ENCODE data around the gene DPP6.

The DPP6 gene

GRCh38 chr7:154472343-154472742 is 420.1 kb downstream of the DPP6 start:
- Histone ChIP-seq H3K36me3 (ENCODE audit: control insufficient read depth, insufficient read depth, low read length) (no peaks in the 10 kb centered on the region), H3K4me1 (ENCODE audit: control insufficient read depth, insufficient read depth, low read length) (no peaks in the 10 kb centered on the region), H3K27ac (ENCODE audit: low read depth, low read length) (no peak overlapping the region), H3K9ac (ENCODE audit: low read length) (no peak overlapping the region), H3K9me3 (ENCODE audit: control insufficient read depth, insufficient read depth, low read depth, low read length) (no peaks in the 10 kb centered on the region), H3K27me3 (ENCODE audit: control insufficient read depth, insufficient read depth, low read length) (no peaks in the 10 kb centered on the region), H3K4me3 (ENCODE audit: low read depth, low read length) (no peak overlapping the region)

DNA sequence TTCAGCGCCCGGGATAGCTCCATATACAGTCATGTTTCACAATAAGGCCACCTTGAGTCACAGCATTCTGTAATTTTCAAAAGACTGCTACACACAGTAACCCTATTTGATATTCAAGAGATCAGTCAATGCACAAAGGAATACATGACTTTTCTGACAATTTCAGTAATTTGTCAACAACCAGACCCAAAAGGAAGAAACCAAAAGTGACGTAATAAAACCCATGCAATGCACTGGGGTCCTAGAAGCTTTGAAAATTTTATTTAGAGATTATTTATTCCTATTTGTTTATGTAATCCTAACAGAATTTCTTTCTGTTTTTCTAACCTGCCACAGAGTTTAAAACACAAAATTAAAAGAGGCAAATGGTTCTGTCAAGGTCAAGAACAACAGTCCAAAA is 421.2 kb downstream of the DPP6 start:
- no peaks in the 10 kb centered on the region for H3K27me3 ChIP-seq (ENCODE audit: control insufficient read depth, insufficient read depth, low read length)
- no peaks in the 10 kb centered on the region for H3K9me3 ChIP-seq (ENCODE audit: control insufficient read depth, insufficient read depth, low read depth, low read length)
- no peak overlapping the region for H3K4me3 ChIP-seq (ENCODE audit: low read depth, low read length)
- no peak overlapping the region for H3K9ac ChIP-seq (ENCODE audit: low read length)
- H3K4me1 ChIP-seq (ENCODE audit: control insufficient read depth, insufficient read depth, low read length) = no peaks in the 10 kb centered on the region
- H3K27ac ChIP-seq (ENCODE audit: low read depth, low read length) = no peak overlapping the region
- H3K36me3 ChIP-seq (ENCODE audit: control insufficient read depth, insufficient read depth, low read length) = no peaks in the 10 kb centered on the region

DNA sequence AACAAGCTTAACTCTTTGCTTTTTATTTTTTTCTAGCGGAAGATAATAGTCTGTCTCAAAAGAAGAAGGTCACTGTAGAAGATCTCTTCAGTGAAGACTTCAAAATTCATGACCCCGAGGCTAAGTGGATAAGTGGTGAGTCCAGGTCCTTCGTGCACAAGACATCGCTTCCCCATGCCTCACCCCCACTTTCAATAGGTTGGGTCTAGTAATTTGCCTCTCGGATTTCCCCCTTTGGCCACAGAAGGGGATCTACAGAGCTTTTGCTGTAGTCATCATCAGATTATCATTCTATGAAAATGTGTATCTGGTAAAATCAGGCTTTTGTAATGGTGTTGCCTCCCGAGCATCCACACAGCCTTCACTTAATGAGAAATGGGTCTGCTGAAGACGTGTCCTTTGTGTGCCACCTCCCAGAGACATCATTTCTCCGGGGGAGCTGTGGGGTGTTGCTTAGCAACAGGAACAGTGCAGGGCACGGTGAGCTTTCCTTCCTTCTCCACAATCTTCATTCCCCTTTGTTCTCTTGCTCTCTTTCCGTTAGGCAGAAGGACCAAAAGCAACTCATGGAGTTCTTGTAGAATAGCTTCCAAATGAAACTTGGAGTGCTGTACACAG is 422.8 kb downstream of the DPP6 start:
- Histone ChIP-seq H3K9me3 (ENCODE audit: control insufficient read depth, insufficient read depth, low read depth, low read length) (no peaks in the 10 kb centered on the region), H3K4me1 (ENCODE audit: control insufficient read depth, insufficient read depth, low read length) (no peaks in the 10 kb centered on the region), H3K9ac (ENCODE audit: low read length) (no peak overlapping the region), H3K36me3 (ENCODE audit: control insufficient read depth, insufficient read depth, low read length) (no peaks in the 10 kb centered on the region), H3K27me3 (ENCODE audit: control insufficient read depth, insufficient read depth, low read length) (no peaks in the 10 kb centered on the region), H3K4me3 (ENCODE audit: low read depth, low read length) (no peak overlapping the region), H3K27ac (ENCODE audit: low read depth, low read length) (no peak overlapping the region)

GRCh38 chr7:154475864-154476263 is 423.7 kb downstream of the DPP6 start:
- H3K4me1 ChIP-seq (ENCODE audit: control insufficient read depth, insufficient read depth, low read length) = no peaks in the 10 kb centered on the region
- H3K9me3 ChIP-seq (ENCODE audit: control insufficient read depth, insufficient read depth, low read depth, low read length) = no peaks in the 10 kb centered on the region
- no peaks in the 10 kb centered on the region for H3K27me3 ChIP-seq (ENCODE audit: control insufficient read depth, insufficient read depth, low read length)
- no peak overlapping the region for H3K4me3 ChIP-seq (ENCODE audit: low read depth, low read length)
- H3K36me3 ChIP-seq (ENCODE audit: control insufficient read depth, insufficient read depth, low read length) = no peaks in the 10 kb centered on the region
- no peak overlapping the region for H3K9ac ChIP-seq (ENCODE audit: low read length)
- H3K27ac ChIP-seq (ENCODE audit: low read depth, low read length) = no peak overlapping the region

GRCh38 chr7:154480817-154481216 is 428.6 kb downstream of the DPP6 start:
- no peak overlapping the region for H3K27ac ChIP-seq (ENCODE audit: low read depth, low read length)

GRCh38 chr7:154482863-154483262 is 430.7 kb downstream of the DPP6 start:
- Histone ChIP-seq H3K9ac (ENCODE audit: low read length) (no peak overlapping the region), H3K36me3 (ENCODE audit: control insufficient read depth, insufficient read depth, low read length) (no peaks in the 10 kb centered on the region), H3K4me3 (ENCODE audit: low read depth, low read length) (no peak overlapping the region), H3K27ac (ENCODE audit: low read depth, low read length) (no peak overlapping the region), H3K9me3 (ENCODE audit: control insufficient read depth, insufficient read depth, low read depth, low read length) (no peaks in the 10 kb centered on the region), H3K27me3 (ENCODE audit: control insufficient read depth, insufficient read depth, low read length) (no peaks in the 10 kb centered on the region), H3K4me1 (ENCODE audit: control insufficient read depth, insufficient read depth, low read length) (peaks cover 7% of the 10 kb centered on the region; the same call in 1 of the 2 replicates)

More at GRCh38 chr7:154480817-154481216, 428.6 kb downstream of the DPP6 start:
- Histone ChIP-seq H3K4me3 (ENCODE audit: low read depth, low read length) (no peak overlapping the region), H3K27me3 (ENCODE audit: control insufficient read depth, insufficient read depth, low read length) (no peaks in the 10 kb centered on the region), H3K9me3 (ENCODE audit: control insufficient read depth, insufficient read depth, low read depth, low read length) (no peaks in the 10 kb centered on the region), H3K9ac (ENCODE audit: low read length) (no peak overlapping the region), H3K36me3 (ENCODE audit: control insufficient read depth, insufficient read depth, low read length) (no peaks in the 10 kb centered on the region), H3K4me1 (ENCODE audit: control insufficient read depth, insufficient read depth, low read length) (peaks cover 7% of the 10 kb centered on the region; the same call in 1 of the 2 replicates)

GRCh38 chr7:154484406-154484805 is 432.2 kb downstream of the DPP6 start:
- Histone ChIP-seq H3K4me1 (ENCODE audit: control insufficient read depth, insufficient read depth, low read length) (peaks cover 7% of the 10 kb centered on the region; the same call in 1 of the 2 replicates), H3K4me3 (ENCODE audit: low read depth, low read length) (no peak overlapping the region), H3K27ac (ENCODE audit: low read depth, low read length) (no peak overlapping the region), H3K27me3 (ENCODE audit: control insufficient read depth, insufficient read depth, low read length) (no peaks in the 10 kb centered on the region), H3K9ac (ENCODE audit: low read length) (no peak overlapping the region), H3K9me3 (ENCODE audit: control insufficient read depth, insufficient read depth, low read depth, low read length) (no peaks in the 10 kb centered on the region), H3K36me3 (ENCODE audit: control insufficient read depth, insufficient read depth, low read length) (no peaks in the 10 kb centered on the region)

- no peaks in the 10 kb centered on the region for H3K27me3 ChIP-seq (ENCODE audit: control insufficient read depth, insufficient read depth, low read length)
- no peaks in the 10 kb centered on the region for H3K9me3 ChIP-seq (ENCODE audit: control insufficient read depth, insufficient read depth, low read depth, low read length)
Observed at GRCh38 chr7:154484943-154485342, 432.7 kb downstream of the DPP6 start.

GRCh38 chr7:154489897-154490296 is 437.7 kb downstream of the DPP6 start:
- H3K36me3 ChIP-seq (ENCODE audit: control insufficient read depth, insufficient read depth, low read length) = no peaks in the 10 kb centered on the region
- H3K9ac ChIP-seq (ENCODE audit: low read length) = no peak overlapping the region
- no peaks in the 10 kb centered on the region; the same call in 1 of the 2 replicates for H3K4me1 ChIP-seq (ENCODE audit: control insufficient read depth, insufficient read depth, low read length)
- no peaks in the 10 kb centered on the region for H3K9me3 ChIP-seq (ENCODE audit: control insufficient read depth, insufficient read depth, low read depth, low read length)
- H3K4me3 ChIP-seq (ENCODE audit: low read depth, low read length) = no peak overlapping the region
- no peak overlapping the region for H3K27ac ChIP-seq (ENCODE audit: low read depth, low read length)
- H3K27me3 ChIP-seq (ENCODE audit: control insufficient read depth, insufficient read depth, low read length) = no peaks in the 10 kb centered on the region

More at GRCh38 chr7:154484943-154485342, 432.7 kb downstream of the DPP6 start:
- no peak overlapping the region for H3K9ac ChIP-seq (ENCODE audit: low read length)
- H3K4me1 ChIP-seq (ENCODE audit: control insufficient read depth, insufficient read depth, low read length) = peaks cover 7% of the 10 kb centered on the region; the same call in 1 of the 2 replicates
- H3K36me3 ChIP-seq (ENCODE audit: control insufficient read depth, insufficient read depth, low read length) = no peaks in the 10 kb centered on the region
- no peak overlapping the region for H3K27ac ChIP-seq (ENCODE audit: low read depth, low read length)
- H3K4me3 ChIP-seq (ENCODE audit: low read depth, low read length) = no peak overlapping the region

- no peaks in the 10 kb centered on the region for H3K36me3 ChIP-seq (ENCODE audit: control insufficient read depth, insufficient read depth, low read length)
- H3K9ac ChIP-seq (ENCODE audit: low read length) = no peak overlapping the region
- H3K27ac ChIP-seq (ENCODE audit: low read depth, low read length) = no peak overlapping the region
- H3K4me3 ChIP-seq (ENCODE audit: low read depth, low read length) = no peak overlapping the region
- H3K9me3 ChIP-seq (ENCODE audit: control insufficient read depth, insufficient read depth, low read depth, low read length) = no peaks in the 10 kb centered on the region
- H3K4me1 ChIP-seq (ENCODE audit: control insufficient read depth, insufficient read depth, low read length) = no peaks in the 10 kb centered on the region
- no peaks in the 10 kb centered on the region for H3K27me3 ChIP-seq (ENCODE audit: control insufficient read depth, insufficient read depth, low read length)
Observed at GRCh38 chr7:154493594-154493993, 441.4 kb downstream of the DPP6 start.

- H3K9me3 ChIP-seq (ENCODE audit: control insufficient read depth, insufficient read depth, low read depth, low read length) = peaks cover 6% of the 10 kb centered on the region
- H3K36me3 ChIP-seq (ENCODE audit: control insufficient read depth, insufficient read depth, low read length) = no peaks in the 10 kb centered on the region
- no peak overlapping the region for H3K4me3 ChIP-seq (ENCODE audit: low read depth, low read length)
- H3K4me1 ChIP-seq (ENCODE audit: control insufficient read depth, insufficient read depth, low read length) = no peaks in the 10 kb centered on the region
- no peak overlapping the region for H3K27ac ChIP-seq (ENCODE audit: low read depth, low read length)
- no peak overlapping the region for H3K9ac ChIP-seq (ENCODE audit: low read length)
- H3K27me3 ChIP-seq (ENCODE audit: control insufficient read depth, insufficient read depth, low read length) = no peaks in the 10 kb centered on the region
Observed at GRCh38 chr7:154497751-154498150, 445.6 kb downstream of the DPP6 start.
